ENCODE data around the gene GTF2F1.
"Not testable (repeated sequence)": the region's sequence is repeated elsewhere in the genome, so short reads cannot be mapped to it uniquely, and the experiment has no call there.

The GTF2F1 gene, protein sequence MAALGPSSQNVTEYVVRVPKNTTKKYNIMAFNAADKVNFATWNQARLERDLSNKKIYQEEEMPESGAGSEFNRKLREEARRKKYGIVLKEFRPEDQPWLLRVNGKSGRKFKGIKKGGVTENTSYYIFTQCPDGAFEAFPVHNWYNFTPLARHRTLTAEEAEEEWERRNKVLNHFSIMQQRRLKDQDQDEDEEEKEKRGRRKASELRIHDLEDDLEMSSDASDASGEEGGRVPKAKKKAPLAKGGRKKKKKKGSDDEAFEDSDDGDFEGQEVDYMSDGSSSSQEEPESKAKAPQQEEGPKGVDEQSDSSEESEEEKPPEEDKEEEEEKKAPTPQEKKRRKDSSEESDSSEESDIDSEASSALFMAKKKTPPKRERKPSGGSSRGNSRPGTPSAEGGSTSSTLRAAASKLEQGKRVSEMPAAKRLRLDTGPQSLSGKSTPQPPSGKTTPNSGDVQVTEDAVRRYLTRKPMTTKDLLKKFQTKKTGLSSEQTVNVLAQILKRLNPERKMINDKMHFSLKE

DNA sequence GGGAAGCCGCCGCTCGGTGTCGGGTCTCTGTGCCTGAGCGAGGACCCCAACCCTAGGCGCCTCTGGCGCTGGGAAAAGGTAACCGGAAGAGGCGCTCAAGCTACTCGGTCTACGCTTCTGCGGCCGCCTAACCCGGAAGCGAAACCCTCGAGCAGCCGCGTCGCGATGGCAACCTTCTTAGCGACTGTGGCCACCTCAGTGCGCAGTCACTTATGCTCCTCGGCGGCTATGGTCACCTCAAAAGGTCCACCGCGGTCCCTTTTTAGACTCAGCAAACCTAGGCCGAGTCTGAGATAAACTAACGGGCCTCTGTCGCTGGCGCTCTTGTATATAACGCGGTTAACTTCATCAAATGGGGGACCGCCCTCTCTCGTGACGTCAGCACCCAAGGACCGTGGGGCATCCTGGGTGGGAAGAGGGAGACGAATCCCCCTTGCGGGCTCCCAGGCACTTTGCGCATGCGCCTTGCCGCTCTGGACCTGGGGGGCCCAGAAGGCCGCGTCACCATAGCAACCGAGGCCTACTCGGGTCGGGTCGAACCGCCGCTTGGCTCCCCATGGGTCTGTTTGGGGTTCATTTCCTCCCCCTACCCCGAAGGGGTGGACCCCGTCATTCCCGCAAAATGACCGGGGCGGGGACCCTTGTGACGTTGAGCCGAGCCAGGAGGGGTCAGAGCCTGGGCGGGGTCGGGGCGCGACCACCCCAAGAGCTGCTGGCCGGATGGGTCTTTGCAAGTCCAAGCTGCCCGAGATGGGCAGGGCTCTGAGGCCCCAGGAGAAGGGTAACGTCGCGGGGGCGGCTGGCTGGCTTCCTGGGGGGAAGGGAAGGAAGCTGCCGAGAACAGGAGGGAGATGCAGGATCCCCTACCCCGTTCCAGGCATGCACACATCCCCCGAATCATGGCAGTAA is at the start of gene GTF2F1:
GTF2F1 (minus strand) TSS at position 91 of the 909 bp plus-strand sequence. CDS start 169 bp downstream, outside the sequence.
- DNase-seq = peak; percentile 97

DNA sequence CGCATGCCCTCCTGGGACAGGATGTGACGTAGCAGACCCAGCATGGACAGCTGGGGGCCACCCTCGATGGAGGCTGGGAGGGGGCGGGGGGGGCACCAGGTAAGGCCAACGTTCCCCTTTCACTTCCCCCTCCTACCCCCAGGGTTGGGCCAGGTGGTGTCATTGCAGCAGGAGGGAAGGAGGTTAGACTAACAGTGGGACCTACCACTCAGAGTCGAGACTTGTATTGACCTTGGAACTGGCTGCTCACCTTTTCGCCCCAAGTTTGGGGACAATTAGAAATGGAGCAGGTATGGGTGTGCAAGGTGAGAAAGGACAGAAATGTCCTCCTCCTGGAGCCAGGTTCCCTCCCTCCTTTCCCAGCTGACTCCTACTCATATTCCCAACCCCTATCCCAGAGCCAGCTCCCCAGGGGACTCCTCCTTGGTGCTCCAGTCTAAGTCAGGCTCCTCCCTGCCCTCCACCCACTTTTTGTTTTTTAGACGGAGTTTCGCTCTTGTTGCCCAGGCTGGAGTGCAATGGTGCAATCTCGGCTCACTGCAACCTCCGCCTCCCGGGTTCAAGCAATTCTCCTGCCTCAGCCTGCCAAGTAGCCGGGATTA is 49.2 kb upstream of the GTF2F1 start:
- DNase-seq = no peak

DNA sequence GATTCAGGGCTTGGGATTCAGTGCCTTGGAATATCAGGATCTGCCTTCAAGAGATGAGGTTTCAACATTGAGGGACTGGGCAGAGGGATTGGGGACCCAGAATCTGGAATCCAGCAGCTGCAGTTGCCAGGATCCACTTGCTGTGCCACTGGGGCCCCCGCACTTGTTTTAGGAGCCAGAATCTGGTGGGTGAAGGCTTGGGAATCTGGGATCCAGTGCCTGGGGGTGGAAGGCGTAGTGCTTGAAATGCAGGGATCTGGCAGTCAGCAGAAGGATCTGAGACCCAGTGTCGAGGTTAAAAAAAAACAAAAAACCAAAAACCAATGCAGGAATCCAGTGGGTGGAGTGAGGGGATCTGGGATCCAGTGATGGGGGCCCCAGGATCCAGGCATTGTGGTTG is 47.9 kb upstream of the GTF2F1 start:
- no peak for DNase-seq

DNA sequence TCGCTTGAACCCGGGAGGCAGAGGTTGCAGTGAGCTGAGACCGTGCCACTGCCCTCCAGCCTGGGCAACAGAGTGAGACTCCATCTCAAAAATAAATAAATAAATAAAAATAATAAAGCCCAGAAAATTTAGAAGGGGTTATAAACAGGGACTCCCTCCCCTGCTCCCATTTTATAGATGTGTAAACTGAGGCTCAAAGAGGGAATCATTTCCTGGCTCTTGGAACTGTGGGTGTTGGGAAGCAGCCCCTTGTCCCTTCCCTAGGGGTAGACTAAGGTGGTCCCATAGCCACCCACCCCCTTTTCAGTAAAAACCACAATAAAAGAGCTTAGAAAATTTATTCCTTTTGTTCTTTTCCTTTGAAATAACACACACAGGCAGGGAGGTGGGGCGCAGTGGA is 46.8 kb upstream of the GTF2F1 start:
- DNase-seq = no peak

DNA sequence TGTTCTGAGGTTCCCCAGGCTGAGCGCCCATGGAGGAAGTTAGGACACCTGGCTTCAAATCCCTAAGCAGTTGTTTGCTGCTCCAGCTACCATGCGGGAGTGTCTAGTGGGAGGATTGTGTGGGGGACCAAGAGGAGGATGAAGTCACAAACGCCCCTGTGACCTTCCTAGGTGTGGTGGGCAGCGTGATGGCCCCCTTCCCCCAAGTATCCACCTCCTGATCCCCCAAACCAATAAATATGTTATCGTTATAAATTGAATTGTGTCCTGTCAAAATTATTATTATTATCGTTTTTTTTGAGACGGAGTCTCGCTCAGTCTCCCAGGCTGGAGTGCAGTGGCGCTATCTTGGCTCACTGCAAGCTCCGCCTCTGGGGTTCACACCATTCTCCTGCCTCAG is 40.7 kb upstream of the GTF2F1 start, which contains the start of gene SLC25A41:
SLC25A41 (minus strand) TSS at position 101 of the 400 bp plus-strand sequence; CDS start at position 31, 70 bp downstream.
- DNase-seq = no peak

DNA sequence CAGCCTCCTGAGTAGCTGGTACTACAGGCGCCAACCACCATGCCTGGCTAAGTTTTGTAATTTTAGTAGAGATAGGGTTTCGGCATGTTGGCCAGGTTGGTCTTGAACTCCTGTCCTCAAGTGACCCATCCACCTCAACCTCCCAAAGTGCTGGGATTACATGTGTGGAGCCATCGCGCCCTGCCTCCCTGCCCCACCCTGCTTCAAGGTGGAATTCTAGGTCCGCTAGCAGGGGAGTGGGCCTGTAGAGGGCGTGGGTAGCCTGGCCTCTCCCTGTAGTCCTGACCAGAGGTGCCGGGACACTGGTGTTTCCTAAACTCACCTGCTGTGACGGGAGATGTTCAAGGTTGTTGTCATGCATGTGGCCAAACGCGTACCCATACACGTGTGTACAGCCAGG is 40.2 kb upstream of the GTF2F1 start:
- DNase-seq = no peak

DNA sequence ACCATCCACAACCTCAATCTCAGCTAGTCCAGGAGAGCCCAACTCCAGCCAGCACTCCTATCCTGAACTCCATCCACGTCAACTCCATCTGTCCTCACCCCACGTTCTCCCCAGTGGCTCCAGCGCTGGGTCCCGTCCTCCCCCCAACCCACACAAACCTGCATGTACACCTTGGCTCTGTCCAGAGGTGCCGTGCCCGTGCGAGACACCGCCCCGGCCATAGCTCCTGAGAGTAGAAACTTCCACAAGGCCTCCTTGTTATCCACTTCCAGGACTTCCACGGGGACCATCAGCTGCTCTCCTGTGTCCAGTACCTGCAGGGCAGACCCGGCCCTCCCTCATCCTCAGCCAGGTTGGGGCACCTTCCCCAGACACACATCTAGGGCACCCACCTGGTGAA is 38.9 kb upstream of the GTF2F1 start:
- DNase-seq = no peak

DNA sequence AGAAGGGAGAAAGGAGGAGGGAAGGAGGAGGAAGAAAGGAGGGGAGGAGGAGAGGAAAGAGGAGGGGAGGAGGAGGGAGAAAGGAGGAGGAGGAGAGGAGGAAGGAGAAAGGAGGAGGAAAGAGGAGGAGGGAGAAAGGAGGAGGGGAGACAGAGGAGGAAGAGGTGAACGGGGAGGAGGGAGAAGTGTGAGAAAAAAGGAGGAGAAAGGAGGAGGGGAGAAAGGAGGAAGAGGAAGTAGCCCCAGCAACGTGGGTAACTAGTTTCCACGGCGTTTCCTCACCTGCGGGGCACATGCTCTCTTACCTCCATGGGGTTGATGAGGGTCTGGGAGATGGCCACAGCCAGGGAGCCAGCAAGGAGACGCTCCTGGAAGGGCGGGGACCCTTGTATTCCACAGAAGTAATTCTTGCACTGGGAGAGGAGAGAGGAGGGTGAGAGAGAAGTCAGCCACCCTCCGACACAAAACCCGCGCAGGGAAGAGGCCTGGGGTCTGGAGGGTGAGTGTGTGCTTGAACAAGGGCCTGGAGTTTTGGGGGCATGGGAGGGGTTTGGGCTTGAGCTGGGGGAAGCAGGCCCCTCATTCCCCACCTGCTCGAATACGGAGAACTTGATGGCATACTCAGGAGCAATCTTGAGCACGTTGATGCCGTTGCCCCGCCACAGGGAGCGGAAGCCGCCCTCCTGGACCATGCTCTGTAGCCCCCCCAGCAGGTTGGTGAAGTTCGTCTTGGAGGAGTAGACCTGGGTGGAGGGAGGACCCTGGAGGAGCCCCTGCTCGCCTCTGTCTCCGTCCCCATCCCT is 36.7 kb upstream of the GTF2F1 start:
- DNase-seq = no peak

DNA sequence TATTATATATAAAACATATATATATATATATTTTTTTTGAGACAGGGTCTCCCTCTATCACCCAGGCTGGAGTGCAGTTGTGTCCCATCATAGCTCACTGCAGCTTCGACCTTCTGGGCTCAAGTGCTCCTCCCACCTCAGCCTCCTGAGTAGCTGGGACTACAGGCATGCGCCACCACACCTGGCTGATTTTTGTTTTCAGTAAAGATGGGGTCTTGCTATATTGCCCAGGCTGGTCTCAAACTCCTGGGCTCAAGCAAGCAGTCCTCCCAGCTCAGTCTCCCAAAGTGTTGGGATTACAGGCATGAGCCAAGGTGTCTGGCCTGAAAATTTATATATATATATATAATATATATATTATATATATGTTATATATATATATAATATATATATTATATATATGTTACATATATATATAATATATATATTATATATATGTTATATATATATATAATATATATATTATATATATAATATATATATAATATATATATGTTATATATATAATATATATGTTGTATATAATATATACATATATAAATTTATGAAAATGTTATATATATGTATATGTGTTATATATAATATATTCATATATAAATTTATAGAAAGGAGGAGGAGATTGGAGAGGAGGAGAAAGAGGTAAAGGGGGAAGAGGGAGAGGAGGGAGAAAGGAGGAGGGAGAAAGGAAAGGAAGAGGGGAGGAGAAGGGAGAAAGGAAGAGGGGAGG is 35.9 kb upstream of the GTF2F1 start:
- not testable (repeated sequence) for DNase-seq

DNA sequence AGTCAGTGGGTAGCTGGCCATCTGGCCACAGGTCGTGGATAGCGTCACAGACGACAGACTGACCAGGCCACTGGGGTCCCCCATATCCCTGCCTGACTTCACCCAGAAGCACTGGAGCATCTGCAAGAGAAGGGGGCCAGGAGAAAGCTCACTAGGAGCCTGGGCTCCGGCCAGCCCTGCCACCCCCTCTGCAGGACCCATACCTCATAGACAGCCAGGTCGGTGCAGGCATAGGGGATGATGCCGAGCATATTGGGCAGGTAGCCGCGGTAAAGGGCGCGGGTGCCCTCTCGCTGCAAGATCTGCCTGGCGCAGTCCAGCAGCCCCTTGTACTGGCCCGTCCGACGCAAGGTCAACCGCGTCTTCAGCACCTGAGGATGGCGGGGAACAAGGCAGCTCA is 34.2 kb upstream of the GTF2F1 start:
- DNase-seq = no peak

DNA sequence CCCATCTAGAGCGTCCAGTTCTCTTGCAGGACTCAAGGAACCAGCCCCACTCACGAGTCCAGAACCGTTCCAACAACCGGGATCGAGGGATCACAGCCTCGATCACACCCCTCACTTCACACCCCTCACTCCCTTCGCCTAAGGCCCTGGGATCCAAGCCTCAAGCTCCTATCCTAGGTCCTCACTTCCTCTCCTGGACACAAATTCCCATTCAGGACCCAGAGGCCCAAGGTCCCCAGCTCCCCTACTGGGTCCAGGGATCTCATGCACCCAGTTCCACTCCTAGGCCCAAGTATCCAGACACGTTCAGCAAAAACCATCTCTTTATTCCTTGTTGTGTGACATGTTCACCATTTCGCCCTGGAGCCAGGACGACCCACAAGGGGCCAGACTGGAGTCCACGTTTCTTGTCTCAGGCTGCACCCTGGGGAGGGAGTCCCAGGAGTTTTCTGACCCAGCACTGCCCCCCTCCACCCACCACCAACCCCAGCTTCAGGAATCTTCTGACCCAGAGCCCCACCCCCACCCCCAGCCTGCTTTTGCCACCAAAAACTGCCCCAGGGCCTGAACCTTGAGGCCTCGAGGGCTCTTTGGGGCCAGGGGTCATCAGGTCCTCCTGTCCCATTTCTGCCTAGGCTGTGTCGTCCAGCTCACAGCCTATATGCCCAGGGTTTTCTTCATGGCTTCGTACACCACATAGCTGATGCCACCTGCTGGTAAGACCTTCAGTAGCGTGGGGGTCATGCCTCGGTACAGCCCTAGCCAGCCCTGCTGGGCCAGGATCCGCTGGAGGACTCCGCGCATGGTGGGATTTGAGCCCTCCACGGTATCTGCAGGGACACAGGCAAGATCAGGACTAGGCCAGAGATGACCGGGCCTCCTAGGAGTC is 33.0 kb upstream of the GTF2F1 start:
- DNase-seq = peak; percentile 51

DNA sequence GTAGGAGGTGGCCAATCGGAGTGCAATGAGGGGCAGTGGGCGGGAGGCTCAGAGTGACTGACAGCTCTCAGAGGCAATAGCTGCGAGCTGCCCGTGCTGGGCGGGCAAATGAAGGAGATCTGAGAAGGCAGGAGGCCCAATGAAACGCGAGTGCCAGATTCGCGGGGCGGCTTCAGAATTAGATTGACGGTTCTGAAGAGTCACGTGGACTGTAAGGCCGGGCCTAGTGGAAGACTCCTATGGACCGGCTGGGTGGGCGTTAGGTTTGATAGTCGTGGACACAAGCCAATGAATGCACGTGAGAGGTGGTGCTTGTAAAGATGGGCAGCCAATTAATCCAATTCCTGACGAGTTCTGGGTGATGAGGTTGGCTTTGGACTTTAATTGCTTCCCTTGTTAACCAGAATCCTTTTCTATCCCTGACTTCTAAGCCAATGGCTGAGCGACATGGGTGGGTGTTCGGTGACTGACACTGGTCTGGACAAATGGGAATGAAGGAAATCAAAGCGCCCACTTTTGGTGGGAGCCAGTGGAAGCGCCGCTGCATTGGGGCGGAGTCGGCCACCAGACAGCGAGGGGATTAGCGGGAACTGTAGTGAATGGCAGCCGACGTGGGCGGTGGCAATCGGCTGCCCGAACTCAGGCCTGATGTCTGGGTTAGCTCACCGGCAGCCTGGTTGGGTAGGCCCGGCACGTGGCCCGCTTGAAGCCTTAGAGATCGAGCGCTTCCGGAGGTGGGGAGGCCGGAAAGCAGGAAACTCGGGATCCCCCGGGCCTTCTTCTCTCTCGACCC is 32.2 kb upstream of the GTF2F1 start:
- peak; percentile 100 for DNase-seq

DNA sequence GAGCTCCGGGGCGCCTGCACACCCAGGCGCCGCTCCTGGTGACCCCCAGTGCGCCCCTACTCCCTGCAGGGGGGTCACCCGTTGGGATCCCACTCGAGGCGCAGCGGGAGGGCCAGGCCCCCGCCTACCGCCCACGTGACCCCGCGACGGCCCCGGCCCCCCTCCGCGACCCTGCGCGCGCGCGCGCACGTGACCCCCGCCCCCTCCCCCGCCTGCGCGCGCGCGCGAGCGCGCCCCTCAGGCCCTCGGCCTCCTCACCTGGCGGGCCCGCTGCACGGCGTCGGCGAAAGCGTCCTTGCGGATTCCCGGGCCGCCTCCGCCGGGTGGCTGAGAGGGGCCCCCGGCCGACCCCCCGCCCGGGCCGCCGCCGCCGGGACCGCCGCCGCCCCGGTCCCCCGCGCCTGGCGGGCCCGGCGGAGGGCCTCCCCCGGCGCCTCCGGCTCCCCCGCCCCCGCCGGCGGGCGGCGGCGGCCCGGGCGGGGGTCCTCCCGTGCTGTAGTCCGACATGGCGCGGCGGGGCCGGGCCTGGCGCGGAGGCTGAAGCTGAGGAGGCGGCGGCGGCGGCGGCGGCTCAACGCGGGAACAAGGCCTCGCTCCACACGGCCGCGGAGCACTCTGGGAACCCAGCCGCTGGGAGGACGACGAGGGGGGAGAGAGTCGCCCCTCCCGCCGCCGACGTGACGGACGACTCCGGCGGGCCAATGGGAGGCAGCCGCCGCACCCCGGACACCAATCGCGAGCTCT is 31.4 kb upstream of the GTF2F1 start, which contains the start of gene KHSRP:
KHSRP (minus strand) TSS at position 617 of the 744 bp plus-strand sequence; CDS start at position 507, 110 bp downstream.
- peak; percentile 7 for DNase-seq

DNA sequence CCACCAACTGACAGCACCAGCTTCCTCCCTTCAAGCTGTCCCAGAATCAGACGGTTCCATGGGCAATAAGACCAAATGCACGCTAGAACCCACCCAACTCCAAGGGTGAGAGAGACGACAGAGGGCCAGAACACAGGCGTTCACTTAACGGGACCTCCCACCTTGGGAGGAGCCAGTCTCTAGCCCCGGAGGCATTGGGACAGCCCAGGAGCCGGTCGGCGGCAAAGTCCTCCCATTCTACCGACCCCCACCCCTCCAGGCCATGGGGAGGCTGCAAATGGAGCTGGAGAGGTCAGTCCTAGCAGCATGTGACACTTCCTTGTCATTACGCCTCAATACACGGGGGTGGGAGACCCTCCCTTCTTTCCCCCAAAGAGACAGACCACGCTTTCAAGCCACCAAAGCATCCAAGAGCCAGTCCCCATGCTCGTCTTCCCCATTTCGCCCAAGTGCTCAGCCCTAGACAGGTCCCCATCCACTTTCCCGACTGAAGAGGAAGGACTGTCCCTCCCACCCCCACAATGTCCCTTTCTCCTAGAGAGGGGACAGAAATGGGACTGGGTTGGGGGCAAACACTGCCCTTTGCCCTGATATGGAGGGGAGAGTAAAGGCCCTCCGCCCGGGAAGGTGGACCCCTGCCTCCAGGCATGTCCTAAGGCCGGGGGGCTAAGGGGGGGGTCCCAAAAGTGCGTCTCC is 30.7 kb upstream of the GTF2F1 start:
- DNase-seq = peak; percentile 75

DNA sequence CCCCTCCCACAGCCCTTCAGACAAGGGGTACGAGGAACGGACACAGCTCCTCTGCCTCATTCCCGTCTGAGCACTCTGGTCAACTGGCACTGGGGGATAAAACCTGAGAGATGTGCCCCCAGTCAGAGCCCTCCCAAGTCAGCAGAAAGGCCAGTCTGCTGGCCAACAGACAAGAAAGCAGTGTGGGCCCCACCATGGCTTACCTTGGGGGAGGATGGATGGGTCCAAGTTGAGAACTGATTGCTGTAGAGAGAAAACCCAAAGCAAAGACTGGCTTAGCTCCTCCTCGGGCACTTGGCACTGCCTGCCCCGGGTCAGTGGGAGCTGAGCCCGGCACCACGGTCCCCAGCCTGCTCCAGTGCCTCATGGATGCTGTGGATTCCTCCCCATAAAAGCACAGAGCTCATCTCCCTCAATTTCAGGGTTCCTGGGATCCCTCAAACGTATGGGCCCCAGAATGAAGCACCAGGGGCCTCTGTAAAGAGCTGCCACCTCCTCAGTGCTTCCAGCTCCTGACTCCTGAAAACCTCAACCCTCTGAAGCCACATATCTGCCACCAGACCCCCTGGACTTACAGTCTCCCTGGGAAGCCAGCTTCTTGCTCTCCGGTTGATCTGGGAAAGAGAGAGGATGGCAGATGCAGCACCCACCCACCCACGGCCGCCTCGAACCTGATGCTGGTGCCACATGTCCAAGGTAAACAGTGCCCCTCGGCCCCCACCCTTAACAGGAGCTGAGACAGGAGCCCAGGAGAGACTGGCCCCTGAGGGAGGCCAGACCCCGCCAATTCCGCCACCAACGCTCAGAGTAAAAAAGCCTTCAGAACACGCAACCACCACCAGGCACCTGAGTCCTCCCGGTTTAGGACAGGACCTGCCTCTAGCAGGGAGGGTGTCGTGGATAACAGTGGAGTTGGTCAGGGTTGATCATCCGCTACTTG is 28.4 kb upstream of the GTF2F1 start:
- DNase-seq = no peak

DNA sequence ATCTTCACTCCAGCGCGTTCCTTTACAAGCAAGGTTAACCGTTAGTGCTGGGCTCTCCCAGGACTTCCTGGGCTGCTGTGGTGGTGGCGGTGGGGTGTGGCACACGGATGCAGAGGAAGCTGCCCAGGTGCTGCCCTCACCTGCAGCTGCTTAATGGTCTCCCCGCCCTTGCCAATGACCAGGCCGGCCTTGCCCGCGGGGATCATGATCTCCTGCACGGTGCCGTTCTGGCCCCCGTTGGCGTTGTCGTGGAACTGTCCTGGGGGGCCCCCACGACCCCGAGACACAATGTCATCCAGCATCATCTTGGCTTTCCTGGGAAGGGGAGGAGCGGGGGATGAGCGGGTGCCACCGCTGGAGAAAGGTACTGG is 25.6 kb upstream of the GTF2F1 start:
- no peak for DNase-seq

Data from hematopoietic multipotent progenitor cell treated with erythropoietin and hydrocortisone succinate and interleukin-3 and kit ligand, for 8 days (in vitro differentiated cells).